ENCODE data around the gene MS4A14.
"Not testable (repeated sequence)": the region's sequence is repeated elsewhere in the genome, so short reads cannot be mapped to it uniquely, and the experiment has no call there.

The MS4A14 gene

DNA sequence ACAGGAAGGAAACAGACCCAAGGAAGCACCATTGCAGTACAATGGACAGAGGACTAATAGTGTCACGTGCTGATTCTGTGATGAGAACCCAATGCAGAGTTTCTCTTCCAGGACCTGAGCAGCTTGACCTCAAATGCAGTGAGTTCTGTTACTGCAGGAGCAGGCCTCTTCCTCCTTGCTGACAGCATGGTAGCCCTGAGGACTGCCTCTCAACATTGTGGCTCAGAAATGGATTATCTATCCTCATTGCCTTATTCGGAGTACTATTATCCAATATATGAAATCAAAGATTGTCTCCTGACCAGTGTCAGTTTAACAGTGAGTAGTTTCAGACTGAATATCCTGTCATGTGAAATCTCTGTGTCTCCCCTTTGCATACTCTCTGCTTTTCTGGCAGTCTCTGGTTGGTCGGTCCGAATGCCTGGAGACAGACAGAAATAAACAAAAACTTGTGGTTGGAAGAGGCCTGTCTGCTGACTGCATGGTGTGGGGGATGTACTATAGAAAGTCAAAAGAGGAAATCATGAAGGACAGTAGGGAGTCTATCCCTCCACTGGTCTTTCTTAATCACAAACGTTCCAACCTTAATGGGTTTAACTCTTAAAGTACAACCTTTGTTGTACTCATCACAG, 6.9 kb upstream of the MS4A14 start:
- DNase-seq: no peak

DNA sequence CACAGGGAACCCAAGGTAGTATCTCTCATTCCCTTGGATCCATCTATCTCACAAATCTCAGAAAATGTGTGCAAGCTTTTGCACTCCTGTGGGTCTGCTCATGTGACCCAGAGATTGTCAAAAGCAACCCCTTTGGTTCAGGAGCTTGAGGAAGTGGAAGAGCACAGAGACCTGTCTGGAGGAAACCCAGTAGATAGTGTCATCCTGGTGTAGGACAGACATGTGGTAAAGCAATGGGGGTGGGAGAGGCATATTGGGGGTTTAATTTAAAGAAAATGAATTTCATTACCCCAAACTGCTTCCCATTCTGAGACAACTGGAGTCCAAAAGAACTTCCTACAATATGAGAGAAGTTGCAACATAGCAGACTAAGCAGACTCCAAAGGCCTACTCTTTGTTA, 5.8 kb upstream of the MS4A14 start:
- DNase-seq: no peak

DNA sequence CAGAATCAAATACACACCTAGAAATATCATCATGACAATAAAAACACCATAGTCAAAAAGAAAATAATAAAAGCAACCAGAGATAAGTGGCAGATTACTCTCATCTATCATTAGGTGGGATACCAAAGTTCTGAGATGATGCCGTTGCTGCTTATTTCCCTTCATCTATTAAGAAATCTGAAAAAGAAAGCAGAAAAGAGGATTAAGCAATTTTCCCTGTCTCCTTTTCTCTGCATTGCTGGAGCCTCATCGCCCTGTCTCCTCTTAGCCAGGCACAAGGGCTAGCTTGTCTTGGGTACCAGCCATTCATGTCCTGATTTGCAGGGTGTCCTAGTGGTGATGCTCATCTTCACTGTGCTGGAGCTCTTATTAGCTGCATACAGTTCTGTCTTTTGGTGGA, 3.9 kb upstream of the MS4A14 start:
- no peak for DNase-seq

DNA sequence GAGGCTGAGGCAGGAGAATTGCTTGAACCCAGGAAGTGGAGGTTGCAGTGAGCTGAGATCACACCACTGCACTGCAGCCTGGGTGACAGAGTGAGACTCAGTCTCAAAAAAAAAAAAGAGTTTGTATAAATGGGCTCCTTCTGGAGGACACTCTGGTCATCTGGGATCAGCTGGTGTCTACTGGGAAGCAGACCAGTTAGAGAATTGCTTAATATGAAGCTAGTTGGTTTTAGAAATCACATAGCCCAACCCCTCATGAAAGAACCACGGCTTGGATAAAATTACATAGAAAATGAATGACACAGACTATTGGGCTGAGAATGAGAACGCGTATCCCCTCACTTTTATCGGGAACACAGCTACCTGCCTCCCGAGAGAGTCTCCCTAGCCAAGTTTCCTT, 3.2 kb upstream of the MS4A14 start:
- DNase-seq: no peak

DNA sequence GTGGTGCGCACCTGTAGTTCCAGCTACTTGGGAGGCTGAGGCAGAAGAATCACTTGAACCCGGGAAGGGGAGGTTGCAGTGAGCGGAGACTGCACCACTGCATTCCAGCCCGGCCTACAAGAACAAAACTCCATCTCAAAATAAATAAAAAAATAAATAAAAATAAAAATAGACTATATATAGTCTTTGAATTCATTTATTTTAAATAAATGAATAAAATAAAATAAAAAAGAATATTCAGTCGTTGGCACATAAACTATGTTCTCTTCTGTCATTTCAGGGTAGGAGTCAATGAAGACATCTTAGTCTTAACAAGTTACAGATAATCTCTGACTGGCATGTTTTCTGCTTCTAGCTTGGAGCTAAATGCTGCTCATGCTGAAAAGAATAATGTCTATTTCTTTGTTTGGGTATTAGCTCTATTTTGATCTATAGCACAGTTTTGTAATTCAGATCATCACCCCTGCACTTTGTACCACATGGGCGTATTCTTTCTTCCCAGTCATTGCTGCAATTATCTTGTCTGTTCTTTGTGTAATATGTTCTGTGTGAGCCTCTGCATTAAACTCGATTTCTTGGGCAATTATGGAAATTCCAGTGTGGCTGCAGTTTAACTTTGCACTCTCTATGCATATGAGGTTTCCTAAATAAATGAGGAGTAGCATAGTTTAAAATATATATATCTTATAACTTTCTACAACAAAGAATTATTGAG, 1.4 kb upstream of the MS4A14 start:
- DNase-seq: no peak

DNA sequence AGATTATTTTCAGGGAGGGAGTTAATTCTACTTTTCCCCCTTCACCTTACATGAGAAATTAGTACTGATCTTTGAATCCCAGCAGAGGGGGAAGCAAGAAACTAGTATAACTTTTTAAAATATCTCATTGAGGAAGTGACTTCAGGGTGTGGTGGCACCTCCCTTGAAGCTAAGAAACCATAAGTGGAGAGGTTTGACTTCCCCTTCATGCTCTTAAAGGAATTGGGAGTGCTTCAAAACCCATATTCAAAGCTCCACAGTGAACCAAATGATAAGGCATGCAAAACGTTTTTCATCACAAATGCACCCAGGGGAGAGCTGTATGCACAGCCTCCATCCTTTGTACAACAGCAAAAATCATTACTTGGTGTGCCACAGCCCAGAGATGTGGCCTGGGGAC, 540 bp downstream of the MS4A14 start:
- no peak for DNase-seq

DNA sequence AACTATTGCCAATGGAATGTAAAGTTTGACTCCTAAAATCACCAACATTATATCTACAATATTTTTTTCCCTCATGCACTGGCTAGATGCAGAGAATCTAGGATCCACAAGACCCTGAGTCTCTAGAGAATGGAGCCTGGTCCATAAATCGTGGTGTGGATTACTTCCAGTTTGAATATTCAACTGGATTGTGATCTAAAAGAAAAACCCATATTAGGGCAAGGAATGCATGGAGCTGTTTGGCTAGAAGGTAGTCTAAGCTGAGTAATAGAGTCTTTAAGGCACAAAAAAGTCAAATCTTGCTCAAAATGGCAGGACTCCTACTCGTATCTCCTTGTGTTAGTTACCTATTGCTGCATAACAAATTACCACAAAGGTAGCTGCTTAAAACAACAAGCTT, 23.8 kb downstream of the MS4A14 start:
- no peak for DNase-seq

DNA sequence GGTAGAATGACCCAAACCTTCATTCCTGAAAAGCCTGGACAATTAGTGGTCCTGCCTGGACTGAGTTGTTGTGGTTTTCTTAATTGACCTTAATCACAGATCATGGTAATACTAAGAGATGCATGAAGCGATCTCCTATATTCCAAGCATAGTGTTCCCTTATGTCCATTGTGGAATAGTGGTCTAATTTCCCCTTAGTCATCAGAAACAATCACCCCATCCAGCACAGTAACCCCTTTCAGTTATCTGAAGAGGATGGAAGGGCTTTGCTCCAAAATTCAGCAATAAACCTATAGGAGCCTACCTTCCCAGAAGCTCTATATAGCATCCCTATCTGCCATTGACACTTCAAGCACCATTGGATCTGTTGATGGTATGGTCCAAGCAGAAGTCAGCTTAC, 26.4 kb downstream of the MS4A14 start:
- no peak for DNase-seq

DNA sequence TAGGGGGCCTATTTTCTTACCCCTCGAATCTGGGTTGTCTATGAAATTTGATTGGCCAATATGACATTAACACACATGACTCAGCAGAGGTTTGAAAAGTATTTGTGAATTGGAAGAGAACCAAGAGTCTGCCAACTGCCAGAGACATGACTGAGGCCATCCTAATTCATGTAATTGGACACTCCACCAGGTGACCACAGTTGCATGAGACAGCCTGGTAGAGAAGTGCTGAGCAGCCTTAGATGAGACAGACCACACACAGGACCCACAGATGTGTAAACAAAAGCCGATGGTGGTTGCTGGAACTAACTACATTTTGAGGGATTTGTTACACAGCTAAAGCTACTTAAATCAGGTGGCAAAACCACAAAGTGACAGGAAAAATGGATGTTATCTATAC, 32.3 kb downstream of the MS4A14 start:
- no peak for DNase-seq

DNA sequence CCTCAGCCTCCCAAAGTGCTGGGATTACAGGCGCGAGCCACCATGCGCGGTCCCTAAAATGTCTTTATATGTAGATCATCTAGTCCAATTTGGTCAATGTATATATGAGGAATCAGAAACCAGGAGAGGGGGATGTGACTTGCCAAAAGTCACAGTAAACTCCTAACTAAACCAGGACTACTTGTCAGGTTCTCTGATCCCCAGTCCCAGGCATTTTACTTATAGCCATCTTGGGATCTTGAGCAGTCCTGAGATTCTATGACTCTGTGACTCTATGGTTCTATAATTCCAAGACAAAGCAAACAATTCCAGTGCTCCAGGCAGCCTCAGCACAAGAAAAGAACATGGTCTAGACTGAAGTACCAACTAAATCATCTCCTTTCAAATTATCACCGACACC, 33.0 kb downstream of the MS4A14 start, which contains the start of gene MS4A5:
Gene MS4A5, plus strand, starts transcription at position 301 of the 400 bp plus-strand sequence. CDS start 103 bp downstream, outside the sequence.
- no peak for DNase-seq

DNA sequence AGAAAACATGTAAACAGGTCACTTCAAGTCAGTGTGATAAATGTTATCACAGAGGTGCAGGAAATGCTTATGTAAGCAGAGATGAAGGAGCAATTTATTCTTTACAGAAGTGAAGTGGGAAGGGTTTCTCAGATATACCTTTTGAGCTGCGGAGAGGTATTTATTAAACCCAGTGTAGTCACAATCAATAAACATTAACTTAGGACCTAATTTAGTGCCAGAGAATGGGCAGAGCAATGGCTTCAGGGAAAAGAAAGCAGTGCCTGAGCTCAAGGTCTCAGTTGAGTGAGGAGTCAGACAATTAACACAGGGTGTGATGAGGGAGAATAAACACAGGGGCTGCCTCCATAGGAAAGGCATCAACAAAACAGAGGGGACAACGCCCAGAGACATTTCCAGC, 35.0 kb downstream of the MS4A14 start:
- DNase-seq: no peak

DNA sequence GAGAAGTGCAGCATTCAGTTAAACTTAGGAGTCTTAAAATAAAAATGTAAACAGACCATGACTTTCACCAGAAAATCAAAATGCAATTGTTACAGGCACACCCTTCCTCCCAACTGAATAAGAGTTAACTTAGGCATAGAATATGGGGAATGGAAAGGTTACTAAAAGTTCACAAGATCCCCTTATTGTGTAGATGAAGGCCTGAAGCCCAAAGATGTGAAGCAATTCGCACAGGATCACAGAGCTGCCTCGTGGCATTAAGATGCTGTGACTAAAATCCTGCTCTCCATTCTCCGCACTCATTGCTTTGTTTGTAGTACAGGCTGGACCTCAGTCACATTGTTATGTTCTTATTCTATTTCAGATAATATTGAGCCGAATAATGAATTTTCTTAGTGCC, 37.1 kb downstream of the MS4A14 start:
- DNase-seq: no peak

DNA sequence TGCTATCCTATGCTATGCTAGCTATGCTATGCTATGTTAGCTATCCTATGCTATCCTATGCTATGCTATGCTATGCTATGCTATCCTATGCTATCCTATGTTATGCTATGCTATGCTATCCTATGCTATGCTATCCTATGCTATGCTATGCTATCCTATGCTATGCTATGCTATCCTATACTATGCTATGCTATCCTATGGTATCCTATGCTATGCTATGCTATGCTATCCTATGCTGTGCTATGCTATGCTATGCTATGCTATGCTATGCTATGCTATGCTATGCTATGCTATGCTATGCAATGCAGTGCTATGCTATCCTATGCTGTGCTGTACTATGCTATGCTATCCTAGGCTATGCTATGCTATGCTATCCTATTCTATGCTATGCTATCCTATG, 50.8 kb downstream of the MS4A14 start:
- no peak for DNase-seq

DNA sequence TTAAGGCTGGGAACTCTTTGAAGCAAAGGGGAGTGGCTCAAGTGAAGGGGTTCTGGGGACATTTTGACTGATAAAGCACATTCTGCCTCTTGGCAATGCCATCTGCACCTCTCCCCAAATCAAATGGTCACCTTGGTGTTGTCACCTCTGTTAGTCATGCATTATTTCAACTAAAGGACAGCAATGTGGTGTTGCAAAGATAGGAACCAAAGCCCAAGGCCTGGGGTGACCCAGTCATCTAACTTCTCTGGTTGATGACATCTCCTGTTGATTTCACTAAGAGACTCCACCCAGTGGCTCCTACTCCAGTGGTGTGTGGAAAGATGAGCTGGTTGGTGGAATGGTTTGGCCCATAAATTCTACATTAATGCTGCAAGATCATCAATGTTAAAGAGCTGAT, 51.6 kb downstream of the MS4A14 start:
- DNase-seq: no peak

DNA sequence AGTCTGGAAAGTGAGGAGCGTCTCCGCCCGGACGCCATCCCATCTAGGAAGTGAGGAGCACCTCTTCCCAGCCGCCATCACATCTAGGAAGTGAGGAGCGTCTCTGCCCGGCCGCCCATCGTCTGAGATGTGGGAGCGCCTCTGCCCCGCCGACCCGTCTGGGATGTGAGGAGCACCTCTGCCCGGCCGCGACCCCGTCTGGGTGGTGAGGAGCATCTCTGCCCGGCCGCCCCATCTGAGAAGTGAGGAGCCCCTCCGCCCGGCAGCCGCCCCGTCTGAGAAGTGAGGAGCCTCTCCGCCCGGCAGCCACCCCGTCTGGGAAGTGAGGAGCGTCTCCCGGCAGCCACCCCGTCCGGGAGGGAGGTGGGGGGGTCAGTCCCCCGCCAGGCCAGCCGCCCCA, 54.9 kb downstream of the MS4A14 start:
- DNase-seq: not testable (repeated sequence)

DNA sequence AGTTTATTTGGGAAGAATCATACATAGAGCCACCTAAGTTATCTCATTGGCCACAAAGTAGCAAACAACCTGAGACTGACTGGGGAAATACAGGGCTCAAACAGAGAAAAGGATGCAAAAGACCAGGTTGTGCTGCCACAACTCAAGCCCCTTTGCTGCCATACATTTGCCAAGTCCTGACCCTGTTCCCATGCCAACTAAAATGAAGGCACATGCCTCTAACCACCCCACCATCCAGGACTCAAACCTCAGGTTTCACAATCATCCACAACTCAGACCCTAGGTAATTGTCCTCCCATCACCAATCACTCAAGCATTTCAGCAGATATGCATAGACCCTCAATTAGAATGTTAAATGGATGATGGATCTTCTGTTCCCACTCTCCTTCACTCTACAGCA, 58.0 kb downstream of the MS4A14 start:
- no peak for DNase-seq

DNA sequence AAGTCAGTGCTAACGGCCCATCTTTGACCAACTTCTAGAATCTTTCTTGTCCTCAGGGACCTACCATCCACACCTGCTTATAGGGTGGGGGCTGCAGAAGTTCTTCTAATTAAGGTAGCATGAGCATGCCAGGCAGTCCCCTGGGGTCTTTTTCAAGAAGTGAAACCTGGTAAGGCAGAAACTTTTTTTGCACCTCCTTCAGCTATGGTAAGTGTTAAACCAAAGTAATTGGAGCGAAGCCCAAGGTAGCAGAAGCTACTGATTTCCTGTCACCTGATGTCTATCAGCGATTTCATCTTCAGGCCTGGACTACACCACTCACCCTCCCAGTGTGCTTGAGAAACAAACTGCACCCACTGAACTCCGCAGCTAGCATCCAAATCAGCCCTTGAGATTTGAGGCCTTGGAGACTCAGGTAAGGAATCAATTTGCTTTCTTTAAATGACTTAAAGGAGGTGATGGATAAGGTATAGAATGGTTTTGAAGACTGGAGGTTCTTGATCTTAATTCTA, 59.3 kb downstream of the MS4A14 start, which contains the start of gene MS4A1:
Gene MS4A1, plus strand, starts transcription at position 317 of the 512 bp plus-strand sequence. CDS start 6,528 bp downstream, outside the sequence.
- DNase-seq: no peak

DNA sequence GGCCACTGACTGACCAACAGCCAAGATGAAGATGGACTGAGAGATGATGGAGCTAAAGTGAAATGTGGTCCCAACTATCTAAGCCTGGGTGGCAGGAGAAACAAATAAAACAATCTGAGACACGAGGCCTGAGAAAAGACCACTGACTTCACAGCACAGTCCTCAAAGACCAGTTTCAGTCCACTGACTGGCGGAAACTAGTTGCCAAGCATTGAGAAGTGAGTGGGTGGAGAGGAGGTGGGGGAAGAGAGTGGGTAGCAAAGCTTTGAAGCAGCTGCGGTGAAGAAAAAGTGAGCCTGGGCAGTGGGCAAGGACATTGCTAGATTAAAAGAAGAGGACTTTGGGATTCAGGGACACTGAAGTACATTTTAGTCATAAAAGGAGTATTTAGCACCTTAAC, 61.3 kb downstream of the MS4A14 start:
- DNase-seq: no peak

DNA sequence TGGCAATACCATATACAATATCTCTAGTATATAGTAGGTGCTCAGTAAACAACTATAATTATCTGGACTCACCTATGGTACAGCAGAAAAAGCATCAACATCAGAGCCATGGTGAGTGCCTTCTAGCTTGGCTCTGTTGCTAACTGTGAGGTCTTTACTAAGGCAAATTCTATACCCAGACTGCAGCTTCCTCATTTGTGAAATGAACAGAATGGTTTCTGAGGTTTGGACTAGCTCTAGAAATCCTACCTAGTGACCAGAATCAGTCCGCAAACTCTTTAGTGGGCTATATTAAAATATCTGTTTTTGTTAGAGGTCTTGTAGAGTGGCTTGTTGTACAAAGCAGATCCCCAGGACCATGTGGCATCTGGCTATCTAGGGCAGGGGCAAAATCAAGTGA, 63.1 kb downstream of the MS4A14 start:
- DNase-seq: no peak
